Stimulated activated CD8-positive, alpha-beta memory T cell treated with anti-CD3 and anti-CD28 coated beads, Interleukin-4, amount 100 ng/mL, for 4 hours (primary cell): ENCODE results near the gene OR4F15.
"Not testable (repeated sequence)": the region's sequence is repeated elsewhere in the genome, so short reads cannot be mapped to it uniquely, and the experiment has no call there.

Source experiments
- DNase-seq, 2 donors: peaks; one replicate each; pipeline ENCODE4 v3.0.0-alpha.2; 2020; ENCODE audit warnings: low read depth in 2 of 2, low spot score in 1 of 2

The OR4F15 gene, protein sequence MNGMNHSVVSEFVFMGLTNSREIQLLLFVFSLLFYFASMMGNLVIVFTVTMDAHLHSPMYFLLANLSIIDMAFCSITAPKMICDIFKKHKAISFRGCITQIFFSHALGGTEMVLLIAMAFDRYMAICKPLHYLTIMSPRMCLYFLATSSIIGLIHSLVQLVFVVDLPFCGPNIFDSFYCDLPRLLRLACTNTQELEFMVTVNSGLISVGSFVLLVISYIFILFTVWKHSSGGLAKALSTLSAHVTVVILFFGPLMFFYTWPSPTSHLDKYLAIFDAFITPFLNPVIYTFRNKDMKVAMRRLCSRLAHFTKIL

DNA sequence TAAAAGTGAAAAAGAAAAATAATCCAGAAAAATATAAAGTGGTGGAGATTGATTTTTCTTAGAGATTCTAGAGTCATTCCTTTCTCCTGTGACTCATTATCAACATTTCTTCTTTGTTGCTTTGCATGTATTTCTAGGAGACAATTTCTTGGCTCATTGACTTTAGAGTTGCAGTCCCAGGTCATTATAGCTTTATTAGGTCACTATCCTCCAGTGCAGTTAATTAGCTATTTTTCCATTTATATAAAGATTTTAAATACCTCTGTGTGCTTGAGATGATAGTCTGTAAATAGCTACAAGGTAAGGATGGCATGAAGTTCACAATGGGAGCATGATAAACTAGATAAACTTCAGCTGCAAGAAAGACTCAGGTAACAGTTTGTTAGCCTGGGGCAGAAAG, at the start of gene OR4F15:
OR4F15 (plus strand) TSS at position 301 of the 400 bp plus-strand sequence. CDS start 5,985 bp downstream, outside the sequence.
- DNase-seq = no peak

DNA sequence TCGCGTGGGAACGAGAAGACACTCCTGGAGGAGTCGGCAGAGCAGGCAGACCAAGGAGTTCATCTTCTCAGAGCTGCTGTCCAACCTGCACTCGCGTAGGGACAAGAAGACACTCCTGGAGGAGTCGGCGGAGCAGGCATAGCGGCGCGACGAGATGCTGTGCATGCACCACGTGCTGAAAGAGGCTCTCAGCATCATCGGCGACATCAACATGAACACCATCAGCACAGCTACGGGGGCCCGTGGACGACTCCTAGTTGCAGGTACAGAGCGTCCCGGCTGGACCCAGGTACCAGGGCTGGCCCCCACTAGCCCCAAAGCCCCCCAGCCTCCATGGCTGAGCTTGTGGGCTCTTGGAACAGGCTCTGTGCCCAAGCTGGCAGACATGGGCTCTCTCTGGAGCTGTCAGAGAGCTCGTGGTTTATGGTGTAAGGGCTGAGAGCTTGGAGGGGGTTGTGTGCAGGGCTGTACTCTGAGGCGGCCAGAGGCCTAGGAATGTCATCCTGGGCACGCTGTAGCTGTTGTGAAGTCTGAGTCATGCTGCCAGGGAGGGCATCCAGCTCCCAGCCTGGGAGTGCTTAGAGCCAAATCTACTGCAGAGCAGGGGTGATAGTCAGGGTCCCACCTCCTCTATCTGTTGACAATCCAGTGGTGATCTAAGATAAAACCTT, 47.2 kb upstream of the OR4F15 start:
- DNase-seq = not testable (repeated sequence)

DNA sequence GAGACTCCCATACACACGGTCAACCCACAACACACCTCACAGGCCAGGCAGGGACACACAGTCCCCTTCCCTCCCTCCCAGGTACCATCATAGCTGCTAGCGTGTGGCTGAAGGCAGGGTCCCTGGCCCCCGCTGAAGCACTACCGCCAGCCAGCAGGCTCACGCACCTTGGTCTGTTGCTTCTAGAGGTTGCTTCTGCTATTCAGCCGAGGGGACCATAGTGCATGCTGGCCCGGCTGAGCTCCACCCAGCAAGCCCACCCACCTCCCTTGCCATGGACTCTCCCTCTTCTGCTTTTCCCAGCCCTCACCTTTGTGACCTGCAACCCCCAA, 46.7 kb upstream of the OR4F15 start:
- not testable (repeated sequence) for DNase-seq

DNA sequence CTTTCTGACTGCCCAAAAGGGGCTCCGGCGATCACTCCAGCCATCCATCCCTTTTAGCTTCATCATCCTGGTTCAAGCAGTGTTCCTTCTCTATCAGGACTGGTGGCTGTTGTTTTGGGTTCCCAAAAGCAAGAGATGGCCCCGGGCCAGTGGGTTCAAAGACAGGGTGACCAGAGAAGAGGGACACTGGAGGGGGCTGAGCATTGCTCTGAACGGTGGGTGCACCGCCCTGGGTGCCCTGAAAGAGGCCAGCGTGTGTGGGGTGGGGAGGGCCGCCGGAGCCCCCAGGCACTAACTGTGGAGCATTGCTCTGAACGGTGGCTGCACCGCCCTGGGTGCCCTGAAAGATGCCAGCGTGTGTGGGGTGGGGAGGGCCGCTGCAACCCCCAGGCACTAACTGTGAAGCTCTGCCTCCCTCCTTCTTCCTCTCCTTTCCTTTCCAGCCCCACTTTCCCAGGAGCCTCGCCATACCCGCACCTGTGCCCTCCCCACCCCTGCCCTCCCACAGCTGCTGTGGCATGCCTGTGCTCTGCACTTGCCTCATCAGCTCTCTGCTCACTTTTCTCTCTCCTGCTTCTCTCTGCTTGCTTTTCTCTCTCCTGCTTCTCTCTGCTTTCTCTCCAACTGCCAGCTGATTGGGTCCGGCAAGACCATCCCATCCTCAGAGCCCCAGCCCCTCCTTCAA, 46.1 kb upstream of the OR4F15 start:
- no peak for DNase-seq

DNA sequence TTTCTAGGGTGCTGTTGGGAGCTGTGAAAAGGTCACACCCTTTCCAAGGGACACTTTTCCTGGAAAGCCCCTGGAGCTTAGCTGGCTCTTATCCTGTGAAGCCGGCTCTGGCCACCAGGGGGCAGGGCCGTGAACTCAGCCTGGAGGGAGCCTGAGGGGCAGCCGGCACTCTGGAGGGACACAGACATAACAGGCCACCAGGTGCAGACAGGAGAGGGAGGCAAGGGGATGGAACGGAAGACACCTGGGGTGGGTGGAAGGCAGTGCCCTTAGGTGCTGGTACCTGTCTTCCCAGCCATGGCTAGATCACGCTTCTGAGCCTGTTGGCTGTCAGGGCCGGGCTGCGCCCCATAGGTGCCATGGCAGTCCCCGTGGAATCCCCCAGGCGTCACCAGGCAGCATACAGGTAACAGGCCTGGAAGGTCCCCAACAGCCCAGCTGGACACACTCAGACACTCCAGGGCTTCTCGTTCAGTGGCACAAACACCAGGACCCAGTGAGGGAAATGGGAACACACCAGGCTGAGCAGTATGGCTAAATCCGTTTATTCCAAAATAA, 44.8 kb upstream of the OR4F15 start:
- DNase-seq = not testable (repeated sequence)

DNA sequence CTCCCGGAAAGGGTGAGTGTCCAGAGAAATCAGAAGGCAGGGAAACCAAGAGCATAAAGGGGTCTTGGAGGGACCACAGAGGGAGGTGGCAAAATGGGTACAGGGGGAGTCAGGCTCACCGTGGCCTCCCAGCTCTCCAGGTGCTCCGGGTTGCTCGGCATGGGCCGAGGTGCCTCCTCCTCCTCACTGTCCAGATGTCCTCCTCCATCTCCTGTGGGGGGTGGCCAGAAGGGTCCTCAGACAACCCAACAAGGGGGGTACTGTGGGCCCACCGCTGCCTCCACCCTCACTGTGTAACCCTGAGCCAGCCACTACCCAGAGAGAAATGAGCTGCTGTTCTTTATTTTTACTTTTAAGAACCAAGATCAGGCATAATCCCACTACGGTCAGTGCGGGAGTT, 39.1 kb upstream of the OR4F15 start:
- DNase-seq = no peak

DNA sequence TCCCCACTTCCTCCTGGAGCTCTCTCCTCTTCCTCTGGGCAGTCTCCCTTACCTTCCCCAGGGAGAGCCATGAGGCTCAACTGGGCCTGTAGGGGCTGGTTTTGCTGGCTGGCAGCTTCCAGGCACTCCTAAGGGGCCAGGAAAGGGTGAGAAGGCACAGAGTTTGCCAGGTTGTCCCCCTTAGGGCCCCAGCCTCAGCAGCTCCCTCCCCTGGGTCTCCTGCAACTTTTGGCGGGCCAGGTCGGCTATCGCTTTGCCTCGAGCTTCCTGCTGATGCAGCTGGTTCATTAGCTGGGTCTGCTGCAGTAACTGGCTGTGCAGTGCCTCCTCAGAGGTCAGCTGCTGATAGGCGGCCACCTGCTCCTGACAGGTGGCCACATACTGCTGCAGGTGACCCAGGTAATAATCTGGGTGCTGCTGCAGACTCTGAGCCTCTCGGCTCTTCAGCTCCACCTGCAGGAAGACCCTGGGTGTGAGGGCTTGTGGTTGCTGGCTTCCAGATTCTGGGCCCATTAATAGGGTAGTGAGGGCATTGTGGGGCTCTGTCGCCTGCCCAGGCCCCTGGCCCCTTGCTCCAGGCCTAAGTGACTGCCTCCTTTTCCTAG, 38.4 kb upstream of the OR4F15 start:
- DNase-seq = no peak

DNA sequence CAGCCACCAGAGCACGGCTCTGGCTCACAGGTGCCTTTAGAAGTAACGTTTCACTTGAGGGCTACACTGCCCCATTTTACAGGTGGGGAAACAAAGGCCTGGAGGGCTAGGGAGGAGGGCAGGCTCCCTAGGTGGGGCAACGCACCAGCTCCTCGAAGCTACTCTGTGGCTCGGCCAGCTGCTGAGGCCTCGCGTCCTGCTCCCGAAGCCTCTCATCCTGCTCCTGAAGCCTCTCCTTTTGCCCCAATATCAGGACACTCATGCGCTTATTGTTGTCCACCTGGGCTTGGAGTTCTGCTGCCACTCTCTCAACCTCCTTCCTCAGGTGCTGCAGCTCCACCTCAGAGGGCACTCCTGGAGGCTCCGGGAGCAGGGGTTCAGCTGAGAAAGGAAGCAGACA, 36.9 kb upstream of the OR4F15 start:
- no peak for DNase-seq

DNA sequence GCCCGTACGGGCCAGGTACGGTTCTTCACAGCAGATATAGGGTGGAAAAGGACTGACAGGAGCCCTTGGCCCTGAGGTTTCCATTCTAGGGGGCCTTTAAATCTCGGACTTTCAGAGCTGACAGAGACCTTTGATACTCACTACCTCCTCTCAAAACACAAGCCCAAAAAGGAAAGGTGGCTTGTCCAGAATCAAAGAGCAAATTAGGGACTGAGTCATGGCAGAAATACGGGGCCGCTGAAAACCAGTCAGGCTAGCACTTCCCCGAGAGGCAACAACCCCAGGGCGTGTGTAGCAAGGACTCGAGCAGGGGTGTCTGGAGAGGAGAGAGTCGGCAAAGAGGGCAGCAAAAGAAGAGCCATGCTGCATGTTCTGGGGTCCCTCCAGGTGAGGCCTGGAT, 33.4 kb upstream of the OR4F15 start:
- DNase-seq = not testable (repeated sequence)

DNA sequence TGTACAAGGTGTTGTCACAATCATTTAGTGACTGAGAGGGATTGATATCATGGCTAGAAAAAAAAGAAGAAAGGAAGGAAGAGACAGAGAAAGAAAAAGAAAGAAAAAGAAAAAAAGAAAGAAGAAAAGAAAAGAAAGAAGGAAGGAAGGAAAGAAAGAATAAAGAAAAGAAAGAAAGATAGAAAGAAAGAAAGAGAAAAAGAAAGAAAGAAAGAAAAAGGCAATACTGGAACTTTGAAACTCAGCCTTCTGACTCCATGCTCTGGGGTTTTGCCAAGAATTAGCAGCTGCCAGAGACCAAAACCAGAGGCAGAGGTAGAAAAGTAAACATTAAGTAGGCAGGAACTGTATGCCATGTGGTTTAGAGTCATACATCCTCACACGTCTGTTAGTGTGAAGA, 31.8 kb upstream of the OR4F15 start:
- DNase-seq = not testable (repeated sequence)

DNA sequence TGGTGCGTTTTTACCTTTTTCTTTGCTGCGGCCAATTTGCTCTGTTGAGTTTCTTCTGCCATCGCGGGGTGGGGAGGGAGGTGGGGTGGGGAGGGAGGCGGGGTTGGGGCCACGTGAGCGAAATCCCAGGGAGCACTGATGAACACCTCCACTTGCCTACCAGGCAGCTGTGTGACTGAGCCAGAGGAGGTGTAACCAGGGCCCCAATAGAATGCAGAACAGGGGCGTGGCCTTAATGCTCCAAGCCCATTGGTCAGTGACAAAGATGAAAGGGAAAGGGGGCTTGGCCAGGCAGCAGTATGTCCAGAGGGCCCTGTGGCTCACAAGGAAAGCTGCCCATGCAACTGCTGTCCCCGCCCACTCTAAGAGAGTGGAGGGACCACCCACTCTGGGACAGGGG, 30.1 kb upstream of the OR4F15 start:
- DNase-seq = no peak

DNA sequence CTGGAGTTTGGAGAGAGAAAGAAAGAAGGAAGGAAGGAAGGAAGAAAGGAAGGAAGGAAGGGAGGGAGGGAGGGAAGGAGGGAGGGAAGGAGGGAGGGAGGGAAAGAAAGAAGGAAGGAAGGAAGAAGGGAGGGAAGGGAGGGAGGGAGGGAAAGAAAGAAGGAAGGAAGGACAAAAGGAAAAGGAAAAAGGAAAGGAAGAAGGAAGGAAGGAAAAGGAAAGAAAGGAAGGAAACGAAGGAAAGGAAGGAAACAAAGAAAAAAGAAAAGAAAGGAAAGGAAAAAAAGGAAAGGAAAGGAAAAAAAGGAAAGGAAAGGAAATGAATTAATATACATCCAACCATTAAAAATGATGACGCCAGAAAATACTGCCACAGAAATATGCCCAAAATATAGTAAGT, 27.4 kb upstream of the OR4F15 start:
- DNase-seq = no peak

DNA sequence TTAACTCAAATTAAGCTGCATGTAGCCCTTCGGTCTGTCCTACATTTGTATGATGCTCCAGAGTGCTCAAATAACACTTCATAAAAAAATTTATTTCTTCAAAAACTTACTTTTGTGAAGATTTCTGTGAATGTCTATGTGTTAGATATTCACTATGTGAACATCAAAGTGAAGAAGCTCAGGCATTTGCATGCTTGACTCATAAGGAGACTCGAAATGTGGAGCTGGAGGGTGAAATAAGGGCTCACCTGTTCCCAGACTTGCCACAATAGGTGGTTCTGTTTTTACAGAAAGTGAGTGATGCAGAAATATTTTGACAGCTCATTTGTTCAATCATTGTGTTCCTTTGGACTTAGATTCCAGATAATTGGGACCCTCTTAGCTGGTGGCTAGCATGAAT, 25.6 kb upstream of the OR4F15 start:
- DNase-seq = not testable (repeated sequence)

DNA sequence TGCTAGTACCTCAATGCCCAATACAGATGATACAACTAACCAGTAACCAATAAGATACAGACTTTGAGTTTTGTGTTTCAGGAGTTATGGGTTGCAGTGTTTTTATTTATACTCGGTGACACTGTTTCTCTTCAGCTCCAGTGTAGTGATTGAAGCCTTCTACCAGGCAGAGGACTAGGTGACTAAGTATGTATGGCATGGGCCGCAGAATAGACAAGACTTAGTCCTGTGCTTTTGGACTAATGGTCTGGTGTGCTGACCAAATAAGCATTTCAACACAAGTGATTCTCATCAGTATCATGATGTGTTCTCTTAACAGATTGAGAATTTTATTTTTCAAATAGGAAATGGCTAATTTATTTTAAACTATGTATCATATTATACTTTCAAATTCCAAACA, 24.0 kb upstream of the OR4F15 start:
- not testable (repeated sequence) for DNase-seq

DNA sequence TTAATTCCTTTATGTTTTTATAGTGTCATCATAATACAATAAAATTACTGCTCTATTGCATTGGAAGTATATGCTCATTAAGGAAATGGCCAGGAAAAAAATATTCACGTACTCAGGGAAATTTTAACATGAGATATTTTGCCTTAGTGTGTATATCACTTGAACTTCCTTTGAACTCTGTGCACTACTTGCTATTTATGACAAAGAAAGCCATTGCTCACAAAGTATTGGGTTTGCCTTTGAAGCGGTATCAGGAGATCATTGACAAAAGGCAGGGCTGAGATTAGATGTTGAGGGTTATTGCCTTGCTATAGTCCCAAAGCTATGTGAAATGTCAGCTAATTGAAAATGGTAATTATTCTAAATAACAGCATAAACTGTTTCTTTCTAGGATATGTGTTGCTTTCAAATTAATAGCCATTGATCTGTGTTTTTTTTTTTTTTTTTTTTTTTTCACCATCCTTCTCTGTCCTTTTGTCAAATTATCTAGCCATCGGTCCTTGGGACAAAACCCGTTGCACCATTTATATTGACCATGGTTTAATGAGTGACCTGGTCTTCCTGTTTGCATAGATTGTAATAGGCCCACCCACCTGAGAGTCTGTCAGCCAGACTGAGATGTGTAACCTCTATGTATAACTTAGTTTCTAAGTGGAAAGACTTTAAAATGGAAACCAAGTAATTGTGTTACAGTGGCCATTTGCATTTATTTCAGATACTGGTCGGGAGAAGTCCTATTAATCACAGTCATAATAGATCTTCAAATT, 23.3 kb upstream of the OR4F15 start:
- DNase-seq = not testable (repeated sequence)

DNA sequence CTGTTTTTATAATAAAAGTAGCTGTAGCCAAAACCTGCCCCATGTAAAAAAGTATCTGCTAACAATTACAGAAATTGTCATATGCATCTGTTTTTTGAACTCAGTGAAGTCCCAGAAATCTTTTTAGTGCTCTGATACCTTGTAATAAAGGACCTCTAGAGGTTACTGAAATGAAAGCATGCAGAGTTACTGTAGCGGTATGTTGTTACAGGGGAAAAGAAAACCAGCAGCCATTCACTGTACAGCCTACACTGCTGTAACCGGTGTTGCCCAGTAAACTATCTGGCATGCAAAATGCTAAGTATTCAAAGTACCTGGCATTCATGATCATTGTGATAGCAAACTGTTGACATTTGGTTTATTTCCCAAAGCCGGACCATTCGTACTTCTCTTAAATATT, 21.3 kb upstream of the OR4F15 start:
- DNase-seq = not testable (repeated sequence)

DNA sequence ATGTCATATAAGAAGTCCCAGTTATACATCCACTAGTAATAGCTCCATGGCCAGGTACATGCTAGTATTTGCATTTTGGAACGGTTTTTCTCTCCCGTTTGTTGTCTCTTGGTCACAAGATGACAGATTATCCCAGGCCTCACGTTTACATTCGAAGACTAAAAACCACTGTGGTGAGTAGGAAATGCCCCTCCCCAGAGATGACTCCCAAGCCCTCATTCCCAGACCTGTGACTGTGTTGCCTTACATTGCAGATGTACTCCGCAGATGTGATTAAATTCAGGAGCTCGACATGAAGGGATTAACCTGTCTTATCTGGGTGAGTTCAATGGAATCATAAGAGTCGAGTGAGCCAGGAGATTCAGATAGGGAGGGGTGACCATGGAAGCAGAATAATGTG, 18.0 kb upstream of the OR4F15 start:
- DNase-seq = not testable (repeated sequence)

DNA sequence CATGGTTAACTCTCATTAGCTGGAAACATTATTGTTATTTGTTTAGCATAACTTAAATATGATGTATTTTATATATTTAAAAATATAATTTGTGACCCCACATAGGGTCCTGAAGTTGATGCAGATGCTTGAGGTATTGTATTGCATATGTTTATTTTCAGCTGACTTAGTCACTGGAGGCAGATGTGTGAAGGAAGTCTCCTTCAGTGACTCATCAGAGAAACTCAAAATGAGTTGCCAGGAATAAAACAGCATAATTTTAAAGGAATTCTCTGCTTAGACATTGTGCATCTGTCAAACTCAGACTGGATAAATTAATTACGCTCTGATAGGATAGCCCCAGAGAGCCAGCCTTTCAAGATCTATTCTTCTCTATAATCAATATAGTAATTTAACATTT, 16.5 kb upstream of the OR4F15 start:
- no peak for DNase-seq

DNA sequence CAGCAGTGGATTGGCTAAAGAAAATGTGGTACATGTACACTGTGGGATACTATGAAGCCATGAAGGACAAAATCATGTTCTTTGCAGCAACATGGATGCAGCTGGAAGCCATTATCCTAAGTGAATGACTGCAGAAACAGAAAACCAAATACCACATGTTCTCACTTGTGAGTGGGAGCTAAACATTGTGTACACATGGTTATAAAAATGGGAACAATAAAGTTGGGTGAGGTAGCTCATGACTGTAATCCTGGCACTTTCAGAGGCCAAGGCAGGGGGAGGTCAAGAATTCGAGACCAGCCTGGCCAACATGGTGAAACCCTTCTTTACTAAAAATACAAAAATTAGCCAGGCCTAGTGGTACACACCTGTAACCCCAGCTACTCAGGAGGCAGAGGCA, 12.3 kb upstream of the OR4F15 start:
- DNase-seq = no peak

DNA sequence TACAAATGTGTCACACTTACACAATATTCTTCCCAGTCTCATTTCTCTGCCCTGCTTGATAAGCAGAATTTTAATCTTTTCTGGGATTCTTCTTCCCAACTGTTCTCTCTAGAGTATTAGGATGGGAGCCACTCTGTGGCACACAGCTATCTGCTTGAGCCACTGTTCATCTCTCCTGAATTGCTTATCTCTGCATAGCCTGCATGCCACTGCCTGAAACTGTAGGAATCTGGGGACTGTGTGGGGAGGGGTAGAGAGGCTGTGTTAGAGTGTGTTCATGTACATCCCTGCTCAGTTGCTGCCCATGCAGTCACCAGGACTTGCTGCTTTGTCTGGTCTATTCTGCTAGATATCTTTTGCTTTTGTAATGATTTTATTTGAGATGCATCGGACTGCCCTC, 11.0 kb upstream of the OR4F15 start:
- no peak for DNase-seq

DNA sequence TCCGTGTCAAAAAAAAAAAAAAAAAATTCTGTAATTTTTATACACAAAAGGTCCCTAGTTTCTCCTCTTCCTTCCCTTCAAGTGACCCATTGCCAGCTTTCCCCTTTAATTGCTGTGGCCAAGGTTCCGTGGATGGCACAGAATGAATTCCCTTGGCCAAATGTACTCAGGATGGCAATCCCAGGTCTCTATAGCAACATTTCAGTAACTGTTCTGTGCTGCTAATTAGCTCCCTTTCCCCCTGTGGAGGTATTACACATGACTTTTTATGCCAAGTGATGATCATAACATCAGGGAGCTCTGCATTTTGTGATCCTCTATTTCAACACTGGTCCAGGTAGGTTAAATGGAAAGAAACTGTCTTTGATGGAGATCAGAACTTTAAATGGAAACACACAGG, 8.8 kb upstream of the OR4F15 start, which contains the start of gene OR4F6:
OR4F6 (plus strand) TSS at position 301 of the 400 bp plus-strand sequence. CDS start 2,211 bp downstream, outside the sequence.
- DNase-seq = no peak
